ENCODE results near the gene CFAP92. TPM values are rescaled to one million over a fixed set of nuclear protein-coding genes. Genes with fewer than 3 reads are reported as not detected.

Gene CFAP92
- total RNA-seq, 1 experiment from 2014 or later = 0.18 TPM

GRCh38 chr3:128965818-128966217 is 28.1 kb downstream of the CFAP92 start:
- no peaks in the 10 kb centered on the region for H3K9me3 ChIP-seq (ENCODE audit: control insufficient read depth, insufficient read depth, low read depth, low read length)
- H3K27ac ChIP-seq (ENCODE audit: low read length) = no peak overlapping the region
- no TSS peak for BruUV-seq (replicated peaks)
- DNase-seq (ENCODE audit: low read depth, low spot score) = no peak
- CTCF ChIA-PET = interaction anchor here (0.6 kb wide), 1 partner anchor 144 kb away, joined by 5 read pairs; no protein-coding TSS in a partner anchor
- POLR2A ChIA-PET = no interaction called here
- no peaks in the 10 kb centered on the region for H3K4me1 ChIP-seq (ENCODE audit: control insufficient read depth, insufficient read depth, low read length)
- no peaks in the 10 kb centered on the region for H3K27me3 ChIP-seq (ENCODE audit: control insufficient read depth, insufficient read depth, low read length)
- intact Hi-C loops (cut with micrococcal nuclease; ENCODE audit: unreplicated experiment) = no loop called here
- H3K4me3 ChIP-seq (ENCODE audit: low read depth in 2 of 2, low read length in 2 of 2) = no peak overlapping the region
- no peak for ATAC-seq
- no peaks in the 10 kb centered on the region for H3K36me3 ChIP-seq (ENCODE audit: control insufficient read depth, insufficient read depth, low read length)
- TF ChIP-seq POLR2AphosphoS5 (IDR thresholded peaks at IDR 0.05; ENCODE audit: low read depth, low read length) = no peak
- no peak for TF ChIP-seq CTCF (IDR thresholded peaks at IDR 0.05)
- no peak for TF ChIP-seq TCF7L2 (IDR thresholded peaks at IDR 0.05; ENCODE audit: low read depth, low read length)
- no peak for TF ChIP-seq SIN3A (IDR thresholded peaks at IDR 0.05; ENCODE audit: borderline replicate concordance, insufficient read depth, low read depth, low read length)
- no peak for TF ChIP-seq REST (IDR thresholded peaks at IDR 0.05; ENCODE audit: insufficient read depth in 1 of 2, low read depth in 2 of 2, low read length in 1 of 2)
- in situ Hi-C loops (cut with HindIII; ENCODE audit: low pct_unique_long_range_greater_than_20kb, low sequenced_read_pairs) = no loop called here

GRCh38 chr3:128965280-128965679 is 28.6 kb downstream of the CFAP92 start:
- H3K4me1 ChIP-seq (ENCODE audit: control insufficient read depth, insufficient read depth, low read length) = no peaks in the 10 kb centered on the region
- intact Hi-C loops (cut with micrococcal nuclease; ENCODE audit: unreplicated experiment) (no loop called here), in situ Hi-C loops (cut with HindIII; ENCODE audit: low pct_unique_long_range_greater_than_20kb, low sequenced_read_pairs) (no loop called here)
- no peaks in the 10 kb centered on the region for H3K9me3 ChIP-seq (ENCODE audit: control insufficient read depth, insufficient read depth, low read depth, low read length)
- ATAC-seq (no peak), DNase-seq (ENCODE audit: low read depth, low spot score) (no peak)
- no TSS peak for BruUV-seq (replicated peaks)
- H3K36me3 ChIP-seq (ENCODE audit: control insufficient read depth, insufficient read depth, low read length) = no peaks in the 10 kb centered on the region
- TF ChIP-seq REST (IDR thresholded peaks at IDR 0.05; ENCODE audit: insufficient read depth in 1 of 2, low read depth in 2 of 2, low read length in 1 of 2) (no peak), CTCF (IDR thresholded peaks at IDR 0.05) (no peak), POLR2AphosphoS5 (IDR thresholded peaks at IDR 0.05; ENCODE audit: low read depth, low read length) (no peak), SIN3A (IDR thresholded peaks at IDR 0.05; ENCODE audit: borderline replicate concordance, insufficient read depth, low read depth, low read length) (no peak), TCF7L2 (IDR thresholded peaks at IDR 0.05; ENCODE audit: low read depth, low read length) (no peak)
- H3K27me3 ChIP-seq (ENCODE audit: control insufficient read depth, insufficient read depth, low read length) = no peaks in the 10 kb centered on the region
- ChIA-PET POLR2A (no interaction called here), CTCF (no interaction called here)
- no peak overlapping the region for H3K4me3 ChIP-seq (ENCODE audit: low read depth in 2 of 2, low read length in 2 of 2)
- no peak overlapping the region for H3K27ac ChIP-seq (ENCODE audit: low read length)

Measured in Panc1 (cell line).